GM23338 (cell line): Measurements from ENCODE around the gene ING3. TPM values are rescaled to one million over a fixed set of nuclear protein-coding genes. Genes with fewer than 3 reads are reported as not detected.

Experiments used
- ATAC-seq: fragments of 200-7000 bp; cut with Tn5 transposase; 3 replicates; pipeline ENCODE4 v1.9.1; 2020
- DNase-seq: peaks from one replicate; pipeline ENCODE4 v3.0.0-alpha.2; 2015; ENCODE audit warnings: low spot score
- H2AFZ ChIP-seq: fragments of 200-600 bp; sonication (generic); 2 replicates; pipeline ENCODE4 v1.8.0; 2016; ENCODE audit warnings: antibody characterized with exemption, mild to moderate bottlenecking, moderate library complexity
- H3F3A ChIP-seq: fragments of 200-600 bp; sonication (generic); replicated peaks from 2 replicates; pipeline ENCODE4 v1.8.0; 2017; ENCODE audit warnings: antibody characterized with exemption, mixed run types, low read depth
- H3K27ac ChIP-seq: fragments of 200-600 bp; sonication (generic); 2 replicates; pipeline ENCODE4 v1.6.1; 2016; ENCODE audit warnings: low read depth
- H3K27me3 ChIP-seq: fragments of 200-600 bp; sonication (generic); 2 replicates; pipeline ENCODE4 v1.8.0; 2016; ENCODE audit warnings: mild to moderate bottlenecking, mixed run types, moderate library complexity; ENCODE audit not compliant: insufficient read depth
- H3K36me3 ChIP-seq: fragments of 200-600 bp; sonication (generic); 2 replicates; pipeline ENCODE4 v1.8.0; 2016; ENCODE audit warnings: mild to moderate bottlenecking; ENCODE audit not compliant: insufficient read depth
- H3K4me1 ChIP-seq: fragments of 200-600 bp; sonication (generic); 2 replicates; pipeline ENCODE4 v1.8.0; 2016; ENCODE audit warnings: mild to moderate bottlenecking, moderate library complexity; ENCODE audit not compliant: insufficient read depth
- H3K4me2 ChIP-seq: fragments of 200-600 bp; sonication (generic); 2 replicates; pipeline ENCODE4 v1.7.1; 2017; ENCODE audit warnings: mixed run types
- H3K4me3 ChIP-seq: fragments of 200-600 bp; sonication (generic); 2 replicates; pipeline ENCODE4 v1.6.1; 2016; ENCODE audit warnings: mixed run types
- H3K79me2 ChIP-seq: fragments of 200-600 bp; sonication (generic); replicated peaks from 2 replicates; pipeline ENCODE4 v1.8.0; 2017; ENCODE audit warnings: mild to moderate bottlenecking; ENCODE audit not compliant: insufficient read depth
- H3K9me2 ChIP-seq: fragments of 200-600 bp; sonication (generic); 2 replicates; pipeline ENCODE4 v1.8.0; 2017; ENCODE audit not compliant: insufficient read depth
- H4K20me1 ChIP-seq: fragments of 200-600 bp; sonication (generic); replicated peaks from 2 replicates; pipeline ENCODE4 v1.8.0; 2017; ENCODE audit warnings: mild to moderate bottlenecking; ENCODE audit not compliant: insufficient read depth
- H3K27ac Mint-ChIP-seq: 2 replicates; pipeline ENCODE4 v1.8.0; 2020; ENCODE audit warnings: inconsistent platforms, mild to moderate bottlenecking, moderate library complexity, mixed read lengths
- H3K27me3 Mint-ChIP-seq: 3 replicates; pipeline ENCODE4 v1.8.0; 2022; ENCODE audit warnings: low read depth, mild to moderate bottlenecking, moderate library complexity, mixed read lengths, inconsistent platforms; ENCODE audit not compliant: insufficient read depth, poor library complexity
- H3K36me3 Mint-ChIP-seq: 3 replicates; pipeline ENCODE4 v1.8.0; 2021; ENCODE audit warnings: low read depth, mild to moderate bottlenecking, inconsistent platforms, moderate library complexity, mixed read lengths
- H3K4me1 Mint-ChIP-seq: 3 replicates; pipeline ENCODE4 v1.8.0; 2020; ENCODE audit warnings: mild to moderate bottlenecking, inconsistent platforms, mixed read lengths
- H3K4me3 Mint-ChIP-seq: 3 replicates; pipeline ENCODE4 v1.8.0; 2021; ENCODE audit warnings: moderate library complexity, mild to moderate bottlenecking, inconsistent platforms, mixed read lengths
- H3K9me3 Mint-ChIP-seq: 3 replicates; pipeline ENCODE4 v1.8.0; 2020; ENCODE audit warnings: moderate library complexity, mild to moderate bottlenecking, inconsistent platforms, mixed read lengths
- CREB1 ChIP-seq: fragments of 250-450 bp; sonication (Bioruptor Pico); IDR thresholded peaks from 2 replicates; pipeline ENCODE4 v1.5.0; 2020; ENCODE audit warnings: low read depth, mild to moderate bottlenecking, moderate library complexity
- EZH2 ChIP-seq: fragments of 200-600 bp; sonication (generic); IDR thresholded peaks from one replicate; pipeline ENCODE4 v1.8.0; 2017; ENCODE audit warnings: antibody characterized with exemption, mild to moderate bottlenecking, low read depth; ENCODE audit not compliant: unreplicated experiment
- EZH2phosphoT487 ChIP-seq: fragments of 200-600 bp; sonication (generic); IDR thresholded peaks from one replicate; pipeline ENCODE4 v1.8.1; 2018; ENCODE audit warnings: antibody characterized with exemption; ENCODE audit not compliant: unreplicated experiment
- JUNB ChIP-seq: IDR thresholded peaks from one replicate; pipeline ENCODE4 v1.6.1; 2016; ENCODE audit warnings: antibody characterized with exemption; ENCODE audit not compliant: unreplicated experiment
- NANOG ChIP-seq: IDR thresholded peaks from 2 replicates; pipeline ENCODE4 v1.6.1; 2016; ENCODE audit warnings: antibody characterized with exemption, borderline replicate concordance
- POLR2AphosphoS5 ChIP-seq: IDR thresholded peaks from 2 replicates; pipeline ENCODE4 v1.6.1; 2016; ENCODE audit warnings: antibody characterized with exemption, low read depth
- ZNF331 ChIP-seq: fragments of 250-450 bp; sonication (Bioruptor Pico); IDR thresholded peaks from 2 replicates; pipeline ENCODE4 v1.5.0; 2020; ENCODE audit warnings: low read depth, mild to moderate bottlenecking, moderate library complexity
- polyA plus RNA-seq: library from polyadenylated mRNA; unstranded; fragments of >200 nt; fragmentation: Nextera tagmentation; extraction: Ambion mirVana; gene quantifications from 2 replicates; pipeline ENCODE4 v1.2.1, GENCODE V29; 2016
- total RNA-seq: library from RNA; depleted of rRNA; stranded (reverse); fragments of >200 nt; shearing (Covaris generic); gene quantifications from 2 replicates; pipeline ENCODE4 v1.2.3, GENCODE V29; 2014
- TF ChIP-seq, protein P1 (sequence below), 2 experiments: fragments of 200-600 bp in 1 of 2; sonication (generic) in 1 of 2; conservative IDR thresholded peaks; 2 replicates each; pipeline versions ENCODE4 v1.5.1 to v1.6.1; 2016 to 2017; ENCODE audit warnings: antibody characterized with exemption in 2 of 2, low read depth in 2 of 2, mild to moderate bottlenecking in 2 of 2, moderate library complexity in 1 of 2
- TF ChIP-seq, protein P2 (sequence below): IDR thresholded peaks from 2 replicates; pipeline ENCODE4 v1.6.1; 2016; ENCODE audit warnings: antibody characterized with exemption
- TF ChIP-seq, protein P3 (sequence below): IDR thresholded peaks from one replicate; pipeline ENCODE4 v1.6.1; 2018; ENCODE audit warnings: antibody characterized with exemption; ENCODE audit not compliant: unreplicated experiment

ING3 gene
- total and polyA plus RNA-seq, 2 experiments from 2014 or later: 17.8 to 26.2 TPM

DNA sequence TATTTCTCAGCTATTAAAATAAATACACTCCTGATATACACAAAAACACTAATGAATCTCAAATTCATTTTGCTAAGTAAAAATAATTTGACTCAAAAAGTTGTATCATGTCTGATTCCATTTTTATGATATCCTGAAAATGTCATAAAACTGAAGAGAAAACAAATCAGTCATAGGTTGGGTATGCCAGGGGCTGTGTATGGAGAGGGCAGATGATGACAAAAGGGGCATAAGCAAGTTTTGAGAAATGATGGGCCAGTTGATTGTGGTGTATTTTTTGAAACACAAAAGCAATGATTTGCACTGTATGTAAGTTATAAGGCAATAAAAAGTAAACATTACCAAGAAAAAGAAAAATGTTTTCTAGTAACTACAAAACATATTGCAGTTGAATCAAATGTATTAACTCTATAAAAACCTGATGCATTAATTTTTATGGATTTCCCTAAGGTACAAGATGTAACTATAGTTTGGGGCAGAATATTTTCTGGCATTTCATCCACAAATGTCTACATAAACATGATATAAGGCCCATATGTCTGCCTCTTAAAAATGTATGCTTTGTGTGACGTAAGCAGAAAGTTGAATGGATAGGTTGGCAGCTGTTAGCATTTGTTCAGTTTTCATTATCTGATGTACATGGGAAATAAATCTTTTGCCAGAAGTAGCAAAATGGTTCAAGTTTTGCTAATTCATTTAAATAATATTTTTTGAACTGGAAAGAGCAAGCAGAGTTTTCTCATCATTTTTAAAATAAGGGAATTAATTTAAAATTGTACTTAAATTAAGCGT lies 35.1 kb upstream of the ING3 start (continued):
- no peak for TF ChIP-seq CREB1
- TF ChIP-seq, protein P1, sequence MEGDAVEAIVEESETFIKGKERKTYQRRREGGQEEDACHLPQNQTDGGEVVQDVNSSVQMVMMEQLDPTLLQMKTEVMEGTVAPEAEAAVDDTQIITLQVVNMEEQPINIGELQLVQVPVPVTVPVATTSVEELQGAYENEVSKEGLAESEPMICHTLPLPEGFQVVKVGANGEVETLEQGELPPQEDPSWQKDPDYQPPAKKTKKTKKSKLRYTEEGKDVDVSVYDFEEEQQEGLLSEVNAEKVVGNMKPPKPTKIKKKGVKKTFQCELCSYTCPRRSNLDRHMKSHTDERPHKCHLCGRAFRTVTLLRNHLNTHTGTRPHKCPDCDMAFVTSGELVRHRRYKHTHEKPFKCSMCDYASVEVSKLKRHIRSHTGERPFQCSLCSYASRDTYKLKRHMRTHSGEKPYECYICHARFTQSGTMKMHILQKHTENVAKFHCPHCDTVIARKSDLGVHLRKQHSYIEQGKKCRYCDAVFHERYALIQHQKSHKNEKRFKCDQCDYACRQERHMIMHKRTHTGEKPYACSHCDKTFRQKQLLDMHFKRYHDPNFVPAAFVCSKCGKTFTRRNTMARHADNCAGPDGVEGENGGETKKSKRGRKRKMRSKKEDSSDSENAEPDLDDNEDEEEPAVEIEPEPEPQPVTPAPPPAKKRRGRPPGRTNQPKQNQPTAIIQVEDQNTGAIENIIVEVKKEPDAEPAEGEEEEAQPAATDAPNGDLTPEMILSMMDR (conservative IDR thresholded peaks at IDR 0.05; ENCODE audit: low read depth in 2 of 2): no peak

DNA sequence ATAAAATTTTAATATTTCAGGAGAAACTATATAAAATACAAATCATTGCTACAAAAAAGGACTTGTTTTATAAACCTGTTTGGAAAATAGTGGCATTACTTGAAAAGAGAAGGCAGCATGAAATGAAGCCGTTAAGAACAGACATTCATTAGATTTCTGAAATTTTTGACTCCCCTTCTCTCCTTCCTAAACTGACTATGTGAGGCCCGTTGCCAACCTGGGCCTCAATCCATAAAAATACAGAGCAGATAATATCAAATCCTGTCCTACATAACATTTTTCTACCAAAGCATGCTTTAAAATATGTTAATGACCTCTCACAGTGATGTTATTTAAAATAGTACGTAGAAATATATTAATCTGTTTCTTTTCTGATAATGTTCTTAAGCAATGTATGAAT lies 34.5 kb upstream of the ING3 start:
- peaks cover 3% of the 10 kb centered on the region; the same call in 1 of the 3 replicates for H3K4me1 Mint-ChIP-seq
- Histone ChIP-seq H3F3A (no peaks in the 10 kb centered on the region), H3K9me2 (no peaks in the 10 kb centered on the region), H3K4me3 (no peak overlapping the region), H2AFZ (no peak overlapping the region), H4K20me1 (no peaks in the 10 kb centered on the region), H3K36me3 (no peaks in the 10 kb centered on the region), H3K27me3 (no peaks in the 10 kb centered on the region), H3K79me2 (no peaks in the 10 kb centered on the region), H3K4me2 (no peak overlapping the region), H3K27ac (no peak overlapping the region), H3K4me1 (peaks cover 5% of the 10 kb centered on the region)
- H3K9me3 Mint-ChIP-seq: no peaks in the 10 kb centered on the region
- H3K27ac Mint-ChIP-seq: no peak overlapping the region
- H3K4me3 Mint-ChIP-seq: no peak overlapping the region
- H3K36me3 Mint-ChIP-seq: no peaks in the 10 kb centered on the region
- no peaks in the 10 kb centered on the region for H3K27me3 Mint-ChIP-seq
- no peak for ATAC-seq
- DNase-seq: peak; percentile 10
- TF ChIP-seq, protein P2, sequence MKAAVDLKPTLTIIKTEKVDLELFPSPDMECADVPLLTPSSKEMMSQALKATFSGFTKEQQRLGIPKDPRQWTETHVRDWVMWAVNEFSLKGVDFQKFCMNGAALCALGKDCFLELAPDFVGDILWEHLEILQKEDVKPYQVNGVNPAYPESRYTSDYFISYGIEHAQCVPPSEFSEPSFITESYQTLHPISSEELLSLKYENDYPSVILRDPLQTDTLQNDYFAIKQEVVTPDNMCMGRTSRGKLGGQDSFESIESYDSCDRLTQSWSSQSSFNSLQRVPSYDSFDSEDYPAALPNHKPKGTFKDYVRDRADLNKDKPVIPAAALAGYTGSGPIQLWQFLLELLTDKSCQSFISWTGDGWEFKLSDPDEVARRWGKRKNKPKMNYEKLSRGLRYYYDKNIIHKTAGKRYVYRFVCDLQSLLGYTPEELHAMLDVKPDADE: no peak
- TF ChIP-seq, protein P1 (conservative IDR thresholded peaks at IDR 0.05; ENCODE audit: low read depth in 2 of 2): no peak
- TF ChIP-seq POLR2AphosphoS5 (no peak), JUNB (no peak), EZH2 (no peak), ZNF331 (no peak), EZH2phosphoT487 (no peak), NANOG (no peak)
- TF ChIP-seq, protein P3, sequence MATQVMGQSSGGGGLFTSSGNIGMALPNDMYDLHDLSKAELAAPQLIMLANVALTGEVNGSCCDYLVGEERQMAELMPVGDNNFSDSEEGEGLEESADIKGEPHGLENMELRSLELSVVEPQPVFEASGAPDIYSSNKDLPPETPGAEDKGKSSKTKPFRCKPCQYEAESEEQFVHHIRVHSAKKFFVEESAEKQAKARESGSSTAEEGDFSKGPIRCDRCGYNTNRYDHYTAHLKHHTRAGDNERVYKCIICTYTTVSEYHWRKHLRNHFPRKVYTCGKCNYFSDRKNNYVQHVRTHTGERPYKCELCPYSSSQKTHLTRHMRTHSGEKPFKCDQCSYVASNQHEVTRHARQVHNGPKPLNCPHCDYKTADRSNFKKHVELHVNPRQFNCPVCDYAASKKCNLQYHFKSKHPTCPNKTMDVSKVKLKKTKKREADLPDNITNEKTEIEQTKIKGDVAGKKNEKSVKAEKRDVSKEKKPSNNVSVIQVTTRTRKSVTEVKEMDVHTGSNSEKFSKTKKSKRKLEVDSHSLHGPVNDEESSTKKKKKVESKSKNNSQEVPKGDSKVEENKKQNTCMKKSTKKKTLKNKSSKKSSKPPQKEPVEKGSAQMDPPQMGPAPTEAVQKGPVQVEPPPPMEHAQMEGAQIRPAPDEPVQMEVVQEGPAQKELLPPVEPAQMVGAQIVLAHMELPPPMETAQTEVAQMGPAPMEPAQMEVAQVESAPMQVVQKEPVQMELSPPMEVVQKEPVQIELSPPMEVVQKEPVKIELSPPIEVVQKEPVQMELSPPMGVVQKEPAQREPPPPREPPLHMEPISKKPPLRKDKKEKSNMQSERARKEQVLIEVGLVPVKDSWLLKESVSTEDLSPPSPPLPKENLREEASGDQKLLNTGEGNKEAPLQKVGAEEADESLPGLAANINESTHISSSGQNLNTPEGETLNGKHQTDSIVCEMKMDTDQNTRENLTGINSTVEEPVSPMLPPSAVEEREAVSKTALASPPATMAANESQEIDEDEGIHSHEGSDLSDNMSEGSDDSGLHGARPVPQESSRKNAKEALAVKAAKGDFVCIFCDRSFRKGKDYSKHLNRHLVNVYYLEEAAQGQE: no peak
